Astrocyte (in vitro differentiated cells and primary cell): ENCODE results near the gene CRP. TPM values are rescaled to one million over a fixed set of nuclear protein-coding genes. Genes with fewer than 3 reads are reported as not detected.

Experiments
- DNase-seq: peaks from one replicate; pipeline ENCODE4 v3.0.0-alpha.2; 2010; ENCODE audit warnings: low read depth
- FAIRE-seq: peaks from 2 replicates; lab custom pipeline; 2011; peaks lifted over from hg19 to GRCh38; lab: Jason Lieb, UNC
- H2AFZ ChIP-seq: 2 replicates; pipeline ENCODE4 v1.6.0; 2012; ENCODE audit warnings: low read depth, low read length, inconsistent platforms
- H3K27ac ChIP-seq: 2 replicates; pipeline ENCODE4 v1.5.1; 2011; ENCODE audit warnings: low read depth, low read length, inconsistent platforms
- H3K27me3 ChIP-seq: 2 replicates; pipeline ENCODE4 v1.6.0; 2011; ENCODE audit warnings: low read length, inconsistent platforms; ENCODE audit not compliant: insufficient read depth
- H3K36me3 ChIP-seq: 2 replicates; pipeline ENCODE4 v1.5.1; 2011; ENCODE audit warnings: low read length, inconsistent platforms; ENCODE audit not compliant: insufficient read depth
- H3K4me1 ChIP-seq: 2 replicates; pipeline ENCODE4 v1.5.1; 2011; ENCODE audit warnings: low read length, inconsistent platforms; ENCODE audit not compliant: insufficient read depth
- H3K4me2 ChIP-seq: 2 replicates; pipeline ENCODE4 v1.6.0; 2012; ENCODE audit warnings: low read length, inconsistent platforms
- H3K4me3 ChIP-seq: 2 replicates; pipeline ENCODE4 v1.5.1; 2011; ENCODE audit warnings: low read depth, mild to moderate bottlenecking, low read length, inconsistent platforms; ENCODE audit not compliant: insufficient read depth
- H3K79me2 ChIP-seq: 2 replicates; pipeline ENCODE4 v1.6.0; 2012; ENCODE audit warnings: mild to moderate bottlenecking, low read length, inconsistent platforms; ENCODE audit not compliant: insufficient read depth
- H3K9ac ChIP-seq: 2 replicates; pipeline ENCODE4 v1.6.0; 2012; ENCODE audit warnings: mild to moderate bottlenecking, low read length, inconsistent platforms
- H3K9me3 ChIP-seq: 2 replicates; pipeline ENCODE4 v1.5.1; 2012; ENCODE audit warnings: low read depth, mild to moderate bottlenecking, low read length, inconsistent platforms; ENCODE audit not compliant: insufficient read depth
- H4K20me1 ChIP-seq: 2 replicates; pipeline ENCODE4 v1.6.0; 2012; ENCODE audit warnings: low read length, inconsistent platforms; ENCODE audit not compliant: insufficient read depth
- H3K27ac Mint-ChIP-seq: one replicate; pipeline ENCODE4 v1.8.0; 2021; ENCODE audit warnings: mild to moderate bottlenecking, mixed read lengths; ENCODE audit not compliant: unreplicated experiment
- H3K27me3 Mint-ChIP-seq: one replicate; pipeline ENCODE4 v1.8.0; 2021; ENCODE audit warnings: low read depth, mixed read lengths; ENCODE audit not compliant: unreplicated experiment
- H3K36me3 Mint-ChIP-seq: one replicate; pipeline ENCODE4 v1.8.0; 2021; ENCODE audit warnings: low read depth, mixed read lengths; ENCODE audit not compliant: unreplicated experiment
- H3K4me1 Mint-ChIP-seq: one replicate; pipeline ENCODE4 v1.8.0; 2021; ENCODE audit warnings: low read depth, mixed read lengths; ENCODE audit not compliant: unreplicated experiment
- H3K4me3 Mint-ChIP-seq: one replicate; pipeline ENCODE4 v1.8.0; 2021; ENCODE audit warnings: mild to moderate bottlenecking, moderate library complexity, mixed read lengths; ENCODE audit not compliant: unreplicated experiment
- H3K9me3 Mint-ChIP-seq: one replicate; pipeline ENCODE4 v1.8.0; 2021; ENCODE audit warnings: mild to moderate bottlenecking, mixed read lengths; ENCODE audit not compliant: unreplicated experiment
- EZH2 ChIP-seq: IDR thresholded peaks from 2 replicates; pipeline ENCODE4 v1.6.1; 2012; ENCODE audit warnings: mild to moderate bottlenecking, low read length, inconsistent platforms; ENCODE audit not compliant: insufficient read depth
- total RNA-seq: library from RNA; stranded (reverse); gene quantifications from 2 replicates; pipeline ENCODE4 v1.2.1, GENCODE V29; 2021
- TF ChIP-seq, protein P1 (sequence below): IDR thresholded peaks from 2 replicates; pipeline ENCODE4 v1.5.1; 2011; ENCODE audit warnings: low read depth, mild to moderate bottlenecking, inconsistent platforms, low read length, moderate library complexity; ENCODE audit not compliant: insufficient read depth

Gene CRP
- total RNA-seq, 1 donor from 2014 or later, result not detected

DNA sequence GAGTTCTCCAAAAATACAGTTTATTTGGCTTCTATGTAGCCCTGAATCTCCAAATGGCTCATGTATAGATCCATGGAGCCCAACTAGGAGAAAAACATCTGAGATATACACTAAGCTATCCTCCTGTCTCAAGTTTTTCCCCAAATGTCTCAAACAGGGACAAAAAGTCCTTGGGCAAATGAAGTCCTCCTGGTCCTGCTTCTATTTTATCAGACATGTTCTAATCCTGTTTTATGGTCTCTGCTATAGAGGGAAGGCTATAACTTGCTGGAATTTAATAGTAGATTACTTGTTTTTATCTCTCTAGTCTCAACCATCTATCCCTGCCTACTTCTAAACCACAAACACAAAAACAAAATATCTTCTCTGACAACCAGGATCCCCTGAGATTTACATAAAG is 26.9 kb downstream of the CRP start:
- H3K4me2 ChIP-seq, result no peak overlapping the region
- DNase-seq, result no peak
- no peak overlapping the region for H3K27ac ChIP-seq
- Mint-ChIP-seq H3K36me3 (no peaks in the 10 kb centered on the region), H3K27me3 (peaks cover 7% of the 10 kb centered on the region), H3K9me3 (peaks cover 5% of the 10 kb centered on the region), H3K4me3 (no peak overlapping the region), H3K27ac (no peak overlapping the region), H3K4me1 (no peaks in the 10 kb centered on the region)
- TF ChIP-seq EZH2, result no peak
- TF ChIP-seq, protein P1, sequence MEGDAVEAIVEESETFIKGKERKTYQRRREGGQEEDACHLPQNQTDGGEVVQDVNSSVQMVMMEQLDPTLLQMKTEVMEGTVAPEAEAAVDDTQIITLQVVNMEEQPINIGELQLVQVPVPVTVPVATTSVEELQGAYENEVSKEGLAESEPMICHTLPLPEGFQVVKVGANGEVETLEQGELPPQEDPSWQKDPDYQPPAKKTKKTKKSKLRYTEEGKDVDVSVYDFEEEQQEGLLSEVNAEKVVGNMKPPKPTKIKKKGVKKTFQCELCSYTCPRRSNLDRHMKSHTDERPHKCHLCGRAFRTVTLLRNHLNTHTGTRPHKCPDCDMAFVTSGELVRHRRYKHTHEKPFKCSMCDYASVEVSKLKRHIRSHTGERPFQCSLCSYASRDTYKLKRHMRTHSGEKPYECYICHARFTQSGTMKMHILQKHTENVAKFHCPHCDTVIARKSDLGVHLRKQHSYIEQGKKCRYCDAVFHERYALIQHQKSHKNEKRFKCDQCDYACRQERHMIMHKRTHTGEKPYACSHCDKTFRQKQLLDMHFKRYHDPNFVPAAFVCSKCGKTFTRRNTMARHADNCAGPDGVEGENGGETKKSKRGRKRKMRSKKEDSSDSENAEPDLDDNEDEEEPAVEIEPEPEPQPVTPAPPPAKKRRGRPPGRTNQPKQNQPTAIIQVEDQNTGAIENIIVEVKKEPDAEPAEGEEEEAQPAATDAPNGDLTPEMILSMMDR, result no peak
- H3K4me3 ChIP-seq, result no peak overlapping the region
- H3K79me2 ChIP-seq, result no peaks in the 10 kb centered on the region
- no peaks in the 10 kb centered on the region for H4K20me1 ChIP-seq
- FAIRE-seq, result no peak
- H3K4me1 ChIP-seq, result no peaks in the 10 kb centered on the region
- no peaks in the 10 kb centered on the region for H3K27me3 ChIP-seq
- H2AFZ ChIP-seq, result no peak overlapping the region
- no peaks in the 10 kb centered on the region for H3K9me3 ChIP-seq
- H3K36me3 ChIP-seq, result no peaks in the 10 kb centered on the region
- no peak overlapping the region for H3K9ac ChIP-seq

DNA sequence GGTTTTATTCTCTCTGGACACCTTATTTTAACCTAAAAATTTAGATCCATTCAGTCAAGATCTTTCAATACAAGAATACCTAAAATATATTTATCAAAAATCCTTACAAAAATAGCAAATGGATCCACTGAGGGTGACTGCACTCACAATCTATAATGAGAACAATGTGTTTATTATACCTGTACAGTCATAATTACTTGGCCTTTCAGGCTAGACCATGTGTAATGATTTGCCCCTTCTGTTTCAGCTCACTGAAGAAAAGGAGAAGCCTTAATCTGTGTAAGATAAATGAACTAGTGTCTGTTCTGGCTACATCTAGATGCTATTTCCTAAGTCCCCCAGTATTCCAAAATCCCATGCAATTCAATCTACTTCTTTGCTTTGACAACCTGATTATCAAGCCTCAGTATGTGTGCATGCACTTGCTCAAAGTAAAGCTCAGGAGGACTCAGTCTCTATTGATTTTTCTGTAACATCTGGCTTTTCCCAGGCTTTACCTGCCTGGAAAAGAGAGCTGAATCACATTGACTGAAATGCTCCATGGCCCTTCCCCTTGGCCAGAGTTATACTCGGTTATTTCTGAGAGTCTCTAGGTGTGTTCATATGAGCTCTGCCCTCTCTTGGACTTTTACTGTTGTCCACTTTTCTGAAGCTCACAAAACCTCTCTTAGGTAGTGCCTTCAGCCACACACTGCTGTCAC is 27.6 kb downstream of the CRP start:
- Histone ChIP-seq H3K9me3 (no peaks in the 10 kb centered on the region), H3K27me3 (no peaks in the 10 kb centered on the region), H3K27ac (no peak overlapping the region), H3K4me2 (no peak overlapping the region), H4K20me1 (no peaks in the 10 kb centered on the region), H3K36me3 (no peaks in the 10 kb centered on the region), H3K4me3 (no peak overlapping the region), H3K4me1 (no peaks in the 10 kb centered on the region), H3K9ac (no peak overlapping the region), H2AFZ (no peak overlapping the region), H3K79me2 (no peaks in the 10 kb centered on the region)
- Mint-ChIP-seq H3K9me3 (peaks cover 5% of the 10 kb centered on the region), H3K27me3 (peaks cover 7% of the 10 kb centered on the region), H3K4me3 (no peak overlapping the region), H3K27ac (no peak overlapping the region), H3K36me3 (no peaks in the 10 kb centered on the region), H3K4me1 (no peaks in the 10 kb centered on the region)
- TF ChIP-seq EZH2, result no peak
- TF ChIP-seq, protein P1, result no peak
- FAIRE-seq, result no peak
- no peak for DNase-seq

DNA sequence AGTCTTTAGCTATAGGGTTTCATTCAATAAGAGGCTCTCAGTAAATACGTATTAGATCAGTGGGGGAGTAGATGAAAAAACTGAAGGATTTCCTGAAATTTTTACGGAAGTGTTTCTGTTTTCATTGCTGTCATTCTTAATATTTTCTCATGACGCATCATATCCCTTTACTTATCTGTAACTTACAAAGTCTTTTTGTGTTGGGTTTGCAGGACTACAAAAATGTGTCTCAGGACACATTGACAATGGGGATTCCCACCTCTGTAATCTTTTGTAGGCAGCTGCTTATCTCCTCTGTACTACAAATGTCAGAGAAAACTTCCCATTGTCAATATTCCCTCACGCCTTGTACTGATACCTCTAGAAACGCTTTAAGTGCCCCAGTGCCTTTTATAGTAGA is 35.5 kb downstream of the CRP start:
- no peaks in the 10 kb centered on the region for H3K36me3 Mint-ChIP-seq
- no peak overlapping the region for H3K4me3 Mint-ChIP-seq
- no peak overlapping the region for H3K27ac ChIP-seq
- no peak overlapping the region for H2AFZ ChIP-seq
- no peaks in the 10 kb centered on the region for H3K79me2 ChIP-seq
- DNase-seq (no peak), FAIRE-seq (no peak)
- no peaks in the 10 kb centered on the region for H3K9me3 ChIP-seq
- H3K4me1 ChIP-seq, result no peaks in the 10 kb centered on the region
- no peaks in the 10 kb centered on the region for H3K4me1 Mint-ChIP-seq
- H4K20me1 ChIP-seq, result no peaks in the 10 kb centered on the region
- H3K27me3 ChIP-seq, result no peaks in the 10 kb centered on the region
- H3K9ac ChIP-seq, result no peak overlapping the region
- peaks cover 2% of the 10 kb centered on the region for H3K9me3 Mint-ChIP-seq
- H3K4me2 ChIP-seq, result no peak overlapping the region
- H3K27ac Mint-ChIP-seq, result no peak overlapping the region
- H3K36me3 ChIP-seq, result no peaks in the 10 kb centered on the region
- no peaks in the 10 kb centered on the region for H3K27me3 Mint-ChIP-seq
- TF ChIP-seq, protein P1, result no peak
- no peak for TF ChIP-seq EZH2
- no peak overlapping the region for H3K4me3 ChIP-seq
